HG02588 (cell line): Measurements from ENCODE around the gene SLC8A3.

Source experiments
- ATAC-seq: cut with Tn5 transposase; IDR thresholded peaks from one replicate; pipeline ENCODE4 v1.9.1; 2021; ENCODE audit warnings: mild to moderate bottlenecking, moderate library complexity; ENCODE audit not compliant: unreplicated experiment

SLC8A3 gene

DNA sequence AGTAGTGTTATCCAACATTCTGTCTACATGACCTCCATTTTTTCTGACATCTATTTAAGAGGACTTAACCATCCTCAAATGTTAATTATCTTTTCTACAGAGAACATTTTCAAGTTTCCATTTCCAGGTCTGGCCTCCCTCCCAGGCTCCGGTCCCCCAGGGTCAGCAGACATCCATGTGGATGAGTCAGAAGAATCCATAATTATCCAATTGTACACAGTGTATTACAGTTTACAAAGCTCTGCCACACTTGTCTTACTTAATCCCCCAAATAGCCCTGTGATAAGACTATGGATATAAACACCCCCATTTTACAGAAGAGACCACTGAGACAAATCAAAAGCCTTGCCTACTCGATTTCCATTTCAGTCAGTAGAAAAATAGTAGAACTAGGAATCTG, 65.0 kb downstream of the SLC8A3 start:
- ATAC-seq: no peak

- ATAC-seq: no peak
Measured at GRCh38 chr14:70121521-70121920, 67.2 kb downstream of the SLC8A3 start.

DNA sequence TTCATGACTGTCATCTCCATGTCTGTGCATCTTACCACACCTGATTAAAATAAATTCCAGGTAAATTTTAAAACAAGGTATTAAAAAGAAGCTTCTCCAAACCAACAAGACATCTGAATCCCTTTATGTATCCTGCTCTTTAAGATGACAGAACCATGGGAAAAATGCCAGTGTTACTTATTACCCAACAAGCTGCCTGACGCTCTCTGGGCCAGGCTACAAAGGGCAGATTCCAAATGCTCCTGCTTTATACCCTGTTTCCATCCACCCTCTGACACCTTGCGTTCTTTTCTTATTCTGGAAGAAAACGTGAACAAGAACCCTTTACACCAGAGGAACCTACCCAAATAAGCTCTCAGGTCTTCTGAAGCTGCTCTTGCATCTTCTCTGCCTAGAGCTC, 70.7 kb downstream of the SLC8A3 start:
- no peak for ATAC-seq

DNA sequence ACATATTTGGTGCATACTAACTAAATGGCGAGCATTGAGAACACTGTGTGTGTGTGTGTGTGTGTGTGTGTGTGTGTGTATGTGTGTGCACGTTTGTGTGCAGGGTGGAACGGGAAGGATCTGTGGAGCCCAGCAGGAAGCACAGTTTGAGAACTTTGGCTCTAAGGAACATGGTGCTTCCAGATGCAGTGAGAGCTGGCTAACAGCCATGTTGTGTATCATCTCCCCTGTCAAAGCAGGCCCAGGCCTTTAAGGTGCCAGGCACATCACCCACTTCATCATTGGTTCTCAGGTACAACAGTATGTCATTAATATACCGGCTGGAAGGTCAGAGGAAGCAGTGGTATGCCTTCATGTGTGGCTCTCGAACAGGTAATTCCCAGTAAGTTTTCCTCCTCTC, 72.5 kb downstream of the SLC8A3 start:
- ATAC-seq: no peak

GRCh38 chr14:70114621-70115156, 74.1 kb downstream of the SLC8A3 start:
- no peak for ATAC-seq

DNA sequence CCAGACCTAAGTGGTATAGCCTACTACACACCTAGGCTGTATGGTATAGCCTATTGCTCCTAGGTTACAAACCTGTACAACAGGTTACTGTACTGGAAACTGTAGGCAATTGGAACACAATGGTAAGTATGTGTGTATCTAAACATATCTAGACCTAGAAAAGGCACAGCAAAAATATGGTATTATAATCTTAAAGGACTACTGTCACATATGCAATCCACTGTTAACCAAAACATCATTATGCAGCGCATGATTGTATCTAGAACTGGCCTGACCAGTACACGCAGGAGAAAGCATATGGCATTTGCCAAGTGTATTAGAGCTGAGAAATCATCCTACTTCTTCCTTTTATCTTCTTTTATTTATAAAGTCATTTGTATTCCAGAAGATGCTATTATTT, 75.5 kb downstream of the SLC8A3 start:
- ATAC-seq: no peak

GRCh38 chr14:70108419-70108818, 80.3 kb downstream of the SLC8A3 start:
- no peak for ATAC-seq

GRCh38 chr14:70107309-70107708, 81.4 kb downstream of the SLC8A3 start:
- ATAC-seq: no peak

- no peak for ATAC-seq
Measured at GRCh38 chr14:70100071-70100470, 88.7 kb downstream of the SLC8A3 start.

DNA sequence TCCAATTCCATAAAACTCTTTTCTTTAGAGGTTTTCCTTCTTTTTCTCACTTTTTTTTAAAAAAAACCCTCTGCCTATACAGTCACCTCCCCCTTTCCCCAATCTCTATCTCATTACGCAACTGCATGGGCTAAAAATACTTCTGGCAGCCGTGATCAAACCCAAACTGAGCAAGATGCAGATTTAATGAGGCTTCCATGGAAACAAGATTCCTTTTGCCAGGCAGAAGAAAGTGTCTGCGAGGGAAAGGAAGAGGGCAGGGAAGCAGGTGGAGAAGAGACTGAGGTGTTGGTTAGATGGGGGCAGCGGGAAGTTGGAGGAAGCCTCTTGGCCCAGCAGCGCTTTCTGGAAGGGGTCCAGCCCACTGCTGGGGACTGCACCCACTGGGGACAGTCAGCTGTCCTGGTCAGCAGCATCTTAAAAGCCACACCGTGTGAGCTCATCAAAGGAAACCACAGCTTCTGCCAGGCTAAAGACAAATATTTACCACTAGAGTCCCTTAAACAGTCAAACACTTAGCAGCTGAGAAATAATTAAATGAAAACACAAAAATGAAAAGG, 90.4 kb downstream of the SLC8A3 start:
- no peak for ATAC-seq

- ATAC-seq: no peak
Measured at GRCh38 chr14:70097576-70098249, 91.0 kb downstream of the SLC8A3 start.

GRCh38 chr14:70096866-70097265, 91.9 kb downstream of the SLC8A3 start:
- ATAC-seq: no peak

GRCh38 chr14:70094631-70095030, 94.1 kb downstream of the SLC8A3 start:
- ATAC-seq: no peak

DNA sequence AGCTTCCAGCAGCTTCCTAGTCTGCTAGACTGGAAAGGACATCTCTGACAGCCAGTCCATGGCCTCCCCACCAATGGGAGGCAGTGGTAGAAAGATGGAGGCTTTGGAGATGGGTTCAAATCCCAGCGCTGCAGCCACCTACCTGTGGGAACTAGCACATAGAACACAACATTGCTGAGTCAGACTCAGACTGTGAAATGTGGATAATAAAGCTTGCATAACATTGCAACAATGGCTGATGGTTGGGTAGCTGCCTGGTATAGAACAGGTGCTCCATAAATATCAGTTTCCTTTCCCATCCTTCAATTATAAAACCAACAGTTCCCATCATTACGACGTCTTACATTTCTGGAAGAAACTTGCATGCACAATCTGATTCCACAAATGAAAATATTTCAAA, 94.6 kb downstream of the SLC8A3 start:
- no peak for ATAC-seq

GRCh38 chr14:70093156-70093555, 95.6 kb downstream of the SLC8A3 start:
- ATAC-seq: no peak

- ATAC-seq: no peak
Measured at GRCh38 chr14:70087380-70087697, 101.4 kb downstream of the SLC8A3 start.

DNA sequence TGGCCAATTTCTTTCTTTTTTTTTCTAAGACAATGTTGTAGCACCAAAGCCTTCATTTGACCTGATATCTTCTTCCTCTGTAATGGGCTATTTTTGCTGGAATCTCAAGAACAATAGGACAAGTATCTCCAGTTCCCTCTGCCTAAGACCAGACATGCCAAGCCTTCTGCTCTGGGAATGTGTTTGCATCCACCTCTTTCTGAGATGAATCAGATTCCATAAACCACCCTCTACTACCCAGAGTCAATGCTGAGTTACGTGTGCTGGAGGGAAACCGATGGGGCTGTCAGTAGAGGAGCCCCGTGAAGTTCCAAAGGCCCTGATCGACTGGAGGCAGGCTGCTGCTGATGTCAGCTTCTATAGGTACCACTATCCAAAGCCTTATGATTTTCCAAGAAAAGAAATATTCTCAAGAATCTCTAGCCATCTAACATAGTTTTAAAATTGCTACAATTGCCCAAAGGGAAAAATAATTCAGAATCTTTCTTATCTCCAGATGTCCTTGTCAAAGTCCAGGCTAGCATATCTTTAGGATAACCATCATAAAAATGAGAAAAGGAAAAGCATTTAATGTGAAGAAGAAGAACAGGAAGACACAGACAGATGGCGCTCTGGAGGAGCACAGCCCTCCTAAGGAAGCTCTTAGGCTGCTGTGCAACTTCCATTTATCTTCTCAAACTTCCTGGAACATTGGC, 101.9 kb downstream of the SLC8A3 start:
- no peak for ATAC-seq

DNA sequence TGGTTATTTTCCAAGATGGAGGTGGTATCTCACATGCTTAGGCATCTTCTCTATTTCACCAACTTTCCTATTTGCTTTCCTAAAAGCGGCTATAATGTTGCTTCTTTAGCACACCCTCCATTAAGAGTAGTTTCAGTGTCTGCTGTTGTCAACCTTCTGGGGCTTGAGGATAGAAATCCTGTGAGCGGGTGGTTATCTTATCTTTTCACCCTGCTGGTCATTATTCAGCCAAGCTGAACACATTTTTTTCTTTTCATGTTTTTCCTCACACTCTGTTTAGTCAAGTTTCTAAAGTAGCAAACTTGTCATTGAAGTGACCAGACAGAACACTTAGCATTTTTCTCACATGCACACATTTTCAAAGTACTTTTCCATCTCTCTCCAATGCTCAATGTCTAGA, 104.5 kb downstream of the SLC8A3 start:
- no peak for ATAC-seq

DNA sequence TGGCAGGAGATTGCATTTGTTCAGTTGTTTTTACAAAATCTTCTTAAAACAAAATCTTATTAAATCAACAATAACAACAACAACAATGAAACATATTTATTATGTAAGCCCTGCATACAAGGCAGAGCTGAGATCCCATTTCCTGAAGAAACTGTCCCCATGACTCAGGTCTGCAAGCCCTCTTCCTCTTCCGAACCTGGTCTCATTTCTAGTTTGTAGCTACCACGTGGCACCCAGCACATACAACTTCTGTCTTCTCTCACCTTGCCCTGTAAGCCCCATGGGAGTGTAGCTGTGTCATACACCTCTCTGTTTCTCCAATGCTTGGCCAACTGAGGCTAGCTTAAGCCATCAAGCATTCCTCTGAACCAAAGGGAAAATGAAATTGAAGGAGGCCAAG, 106.4 kb downstream of the SLC8A3 start:
- no peak for ATAC-seq

DNA sequence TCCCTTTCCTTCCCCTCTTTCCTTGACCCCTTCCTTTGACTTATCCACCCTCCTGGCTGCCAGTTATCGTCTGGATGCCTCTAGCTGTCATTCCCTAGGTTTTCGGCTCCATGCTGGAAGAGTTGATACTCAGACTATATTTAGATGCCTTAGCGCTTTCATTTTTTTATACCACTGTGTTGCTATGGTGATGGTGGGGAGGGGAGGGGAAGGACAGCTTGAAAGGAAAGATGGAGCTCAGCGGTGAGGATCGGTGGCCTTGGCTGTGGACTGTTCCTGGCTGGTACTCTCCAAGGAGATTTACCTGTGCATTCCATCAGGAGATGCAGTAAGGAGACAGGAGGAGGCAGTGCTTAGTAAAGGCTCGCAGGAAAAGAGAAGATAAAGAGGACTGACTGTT, 108.7 kb downstream of the SLC8A3 start:
- ATAC-seq: no peak

GRCh38 chr14:70078329-70078728, 110.4 kb downstream of the SLC8A3 start:
- ATAC-seq: no peak

GRCh38 chr14:70077720-70078119, 111.0 kb downstream of the SLC8A3 start:
- ATAC-seq: no peak
